GM19467 (cell line): Measurements from ENCODE around the gene ARSG.
"Not testable (repeated sequence)": the region's sequence is repeated elsewhere in the genome, so short reads cannot be mapped to it uniquely, and the experiment has no call there.

Experiments used
- ATAC-seq: cut with Tn5 transposase; IDR thresholded peaks from one replicate; pipeline ENCODE4 v1.9.1; 2021; ENCODE audit warnings: mild to moderate bottlenecking, moderate library complexity; ENCODE audit not compliant: unreplicated experiment

Gene ARSG

DNA sequence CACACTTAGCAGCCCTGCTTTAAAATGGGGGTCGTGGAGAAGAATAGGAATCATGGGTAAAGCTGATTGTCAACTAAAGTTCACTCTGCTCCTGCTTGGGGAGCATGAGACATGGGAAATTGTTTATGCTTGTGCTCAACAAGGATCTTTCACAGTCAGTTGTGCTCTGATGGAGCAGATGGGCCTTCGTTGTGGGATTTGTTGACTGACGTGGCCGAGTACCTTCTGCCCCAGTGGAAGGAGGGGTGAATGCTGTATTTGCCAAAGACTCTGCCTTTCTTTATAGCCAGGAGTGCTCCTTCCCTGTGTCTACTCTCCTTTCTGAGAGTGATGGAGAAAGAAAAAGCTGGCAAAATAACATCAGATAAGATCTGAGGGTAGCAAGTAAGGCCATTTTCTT lies 11.4 kb downstream of the ARSG start:
- ATAC-seq, result no peak

DNA sequence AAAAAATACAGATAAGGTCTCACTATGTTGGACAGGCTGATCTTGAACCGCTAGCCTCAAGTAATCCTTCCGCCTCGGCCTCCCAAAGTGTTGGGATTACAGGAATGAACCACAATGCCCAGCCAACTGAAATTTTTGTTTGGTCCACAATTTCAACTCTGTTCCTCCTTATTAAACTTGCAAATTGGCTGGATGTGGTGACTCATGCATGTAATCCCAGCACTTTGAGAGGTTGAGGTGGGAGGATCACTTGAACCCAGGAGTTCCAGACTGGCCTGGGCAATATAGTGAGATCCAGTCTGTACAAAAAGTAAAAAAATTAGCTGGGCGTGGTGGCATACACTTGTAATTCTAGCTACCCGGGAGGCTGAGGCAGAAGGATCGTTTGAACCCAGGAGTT lies 13.4 kb downstream of the ARSG start:
- no peak for ATAC-seq

DNA sequence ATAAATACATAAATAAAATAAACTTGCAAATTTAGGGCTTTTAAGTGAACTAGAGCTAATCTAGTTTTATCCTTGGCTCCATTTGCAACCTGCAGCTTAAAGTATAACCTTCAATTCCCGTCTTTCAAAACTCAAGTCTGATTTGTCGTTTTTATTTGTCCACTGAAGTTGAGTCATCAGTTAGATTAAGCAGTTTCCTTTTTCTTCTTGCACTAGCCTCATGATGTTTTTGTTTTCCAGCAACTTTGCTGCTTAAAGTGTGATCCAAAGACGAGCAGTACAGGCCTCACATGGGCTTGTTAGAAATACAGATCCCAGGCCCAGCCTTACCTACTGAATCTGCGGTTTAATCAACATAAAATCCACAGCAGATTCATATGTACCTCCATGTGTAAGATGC lies 13.8 kb downstream of the ARSG start:
- no peak for ATAC-seq

- ATAC-seq, result no peak
These were observed 15.5 kb downstream of the ARSG start for GRCh38 chr17:68306819-68307218.

GRCh38 chr17:68307443-68307842 lies 16.1 kb downstream of the ARSG start:
- ATAC-seq, result no peak

GRCh38 chr17:68308486-68308885 lies 17.2 kb downstream of the ARSG start:
- not testable (repeated sequence) for ATAC-seq

DNA sequence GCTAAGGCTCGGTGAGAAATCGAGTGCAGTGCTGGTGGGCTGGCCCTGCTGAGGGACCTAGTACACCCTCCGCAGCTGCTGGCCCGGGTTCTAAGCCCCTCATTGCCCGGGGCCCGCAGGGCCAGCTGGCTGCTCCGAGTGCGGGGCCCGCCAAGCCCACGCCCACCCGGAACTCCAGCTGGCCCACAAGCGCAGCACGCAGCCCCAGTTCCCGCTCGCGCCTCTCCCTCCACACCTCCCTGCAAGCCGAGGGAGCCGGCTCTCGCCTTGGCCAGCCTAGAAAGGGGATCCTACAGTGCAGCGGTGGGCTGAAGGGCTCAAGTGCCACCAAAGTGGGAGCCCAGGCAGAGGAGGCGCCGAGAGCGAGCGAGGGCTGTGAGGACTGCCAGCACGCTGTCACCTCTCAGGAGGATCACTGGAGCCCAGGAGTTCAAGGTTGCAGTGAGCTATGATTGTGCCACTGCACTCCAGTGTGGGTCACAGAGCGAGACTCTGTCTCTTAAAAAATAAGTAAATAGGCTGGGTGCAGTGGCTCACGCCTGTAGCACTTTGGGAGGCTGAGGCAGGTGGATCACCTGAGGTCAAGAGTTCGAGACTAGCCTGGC lies 17.9 kb downstream of the ARSG start:
- ATAC-seq, result not testable (repeated sequence)

- ATAC-seq, result no peak
These were observed 18.9 kb downstream of the ARSG start for GRCh38 chr17:68310152-68310551.

- ATAC-seq, result no peak
These were observed 23.7 kb downstream of the ARSG start for GRCh38 chr17:68314916-68315535.

DNA sequence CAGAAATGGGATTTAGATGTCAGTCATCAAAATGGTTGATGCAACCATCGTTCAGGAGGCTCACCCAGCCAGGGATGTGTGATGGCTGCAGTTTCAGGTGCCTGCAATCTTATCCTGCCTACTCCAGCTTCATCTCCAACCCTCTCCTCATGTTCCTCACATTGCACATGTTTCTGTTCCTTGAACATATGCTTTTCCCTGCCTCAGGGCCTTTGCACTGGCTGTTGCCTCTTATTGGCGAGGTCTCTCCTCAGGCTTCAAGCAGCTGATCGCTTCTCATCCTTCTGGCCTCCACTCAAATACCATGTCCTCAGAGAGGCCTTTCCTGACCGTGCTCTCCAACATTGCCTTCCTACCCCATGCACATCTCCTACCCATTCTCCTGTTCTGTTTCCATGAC lies 24.6 kb downstream of the ARSG start:
- ATAC-seq, result no peak

- ATAC-seq, result no peak
These were observed 26.2 kb downstream of the ARSG start for GRCh38 chr17:68317458-68317857.

GRCh38 chr17:68318103-68318991 lies 27.1 kb downstream of the ARSG start:
- ATAC-seq, result no peak

DNA sequence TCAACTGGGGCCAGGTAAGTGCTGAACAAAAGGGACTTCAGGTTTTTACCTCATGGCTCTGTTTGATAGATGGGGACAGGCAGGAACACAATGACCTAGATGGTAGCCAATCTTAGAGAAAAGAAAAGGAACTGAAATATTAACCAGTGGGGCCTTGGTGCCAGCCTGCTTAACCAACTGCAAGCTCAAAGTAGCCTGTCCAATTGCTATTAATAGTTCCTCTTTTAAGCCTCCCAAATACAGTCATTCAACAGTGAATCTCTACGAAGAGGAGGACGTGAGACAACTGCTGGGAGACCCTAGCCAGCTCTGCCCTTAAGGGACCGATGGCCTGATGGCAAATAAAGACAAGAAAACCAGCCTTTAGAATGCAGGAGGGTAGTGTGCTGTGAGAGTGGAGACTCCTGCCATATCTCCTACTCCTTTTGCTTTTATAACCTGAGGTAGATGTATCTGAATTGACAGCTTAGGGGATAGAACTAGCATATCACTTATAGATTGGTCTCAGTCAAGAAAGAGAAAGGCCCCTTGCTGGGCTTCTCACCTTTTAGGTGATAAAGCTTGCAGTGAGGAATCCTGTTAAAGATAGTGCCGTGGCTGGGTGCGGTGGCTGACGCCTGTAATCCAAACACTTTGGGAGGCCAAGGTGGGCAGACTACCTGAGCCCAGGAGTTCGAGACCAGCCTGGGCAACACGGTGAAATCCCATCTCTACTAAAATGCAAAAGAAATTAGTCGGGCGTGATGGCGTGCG lies 28.3 kb downstream of the ARSG start:
- no peak for ATAC-seq

DNA sequence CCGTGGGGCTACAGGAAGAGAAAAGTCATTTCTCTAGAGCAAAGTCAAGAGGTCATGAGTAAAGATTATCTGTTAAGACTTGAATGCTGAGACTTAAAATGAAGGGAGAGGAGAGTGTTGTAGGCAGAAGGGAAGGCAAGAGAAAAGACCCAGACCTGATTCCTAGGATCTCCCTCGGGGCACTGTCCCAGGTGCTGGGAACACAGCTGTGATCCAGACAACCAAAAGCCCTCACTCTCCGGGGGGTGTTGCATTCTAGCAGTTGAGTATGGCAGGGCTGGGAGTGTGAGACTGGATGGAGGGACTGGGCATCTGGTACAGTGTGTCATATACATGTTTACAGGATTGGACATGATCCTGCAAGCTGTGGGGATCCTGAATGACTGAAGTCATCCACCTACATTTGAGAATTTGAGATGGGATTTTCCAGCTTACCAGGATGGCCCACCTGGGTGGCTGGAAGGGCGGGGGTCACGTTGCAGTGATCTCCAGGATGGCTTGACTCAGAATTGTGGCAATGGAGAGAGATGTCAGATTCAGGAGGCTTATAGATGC lies 29.1 kb downstream of the ARSG start:
- no peak for ATAC-seq

DNA sequence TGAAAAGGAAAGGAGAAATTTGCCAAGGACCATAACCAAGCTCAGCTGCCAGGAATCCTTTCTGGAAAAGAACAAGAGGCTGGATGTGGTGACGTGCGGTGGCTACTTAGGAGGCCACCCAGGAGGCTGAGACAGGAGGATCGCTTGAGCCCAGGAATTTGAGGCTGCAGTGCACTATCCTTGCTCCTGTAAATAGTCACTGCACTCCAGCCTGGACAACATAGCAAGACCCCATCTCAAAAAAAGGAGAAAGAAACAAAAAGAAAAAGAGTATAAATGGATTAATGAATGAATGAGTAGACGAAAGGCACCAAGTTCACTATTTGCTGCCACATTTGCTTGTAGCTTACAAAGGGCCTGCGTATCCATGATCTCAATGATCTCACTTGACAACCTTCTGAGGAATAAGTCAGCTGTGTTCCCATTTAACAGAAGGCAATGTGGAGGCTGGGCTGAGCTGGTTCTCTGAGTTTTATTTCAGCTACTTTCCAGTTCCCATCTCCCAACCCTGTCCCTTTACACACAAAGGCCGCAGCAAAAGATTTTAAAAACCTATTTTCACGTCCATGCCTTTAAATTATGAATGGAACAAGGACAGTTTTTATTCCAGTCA lies 29.8 kb downstream of the ARSG start:
- no peak for ATAC-seq

GRCh38 chr17:68321556-68321954 lies 30.3 kb downstream of the ARSG start:
- ATAC-seq, result no peak

DNA sequence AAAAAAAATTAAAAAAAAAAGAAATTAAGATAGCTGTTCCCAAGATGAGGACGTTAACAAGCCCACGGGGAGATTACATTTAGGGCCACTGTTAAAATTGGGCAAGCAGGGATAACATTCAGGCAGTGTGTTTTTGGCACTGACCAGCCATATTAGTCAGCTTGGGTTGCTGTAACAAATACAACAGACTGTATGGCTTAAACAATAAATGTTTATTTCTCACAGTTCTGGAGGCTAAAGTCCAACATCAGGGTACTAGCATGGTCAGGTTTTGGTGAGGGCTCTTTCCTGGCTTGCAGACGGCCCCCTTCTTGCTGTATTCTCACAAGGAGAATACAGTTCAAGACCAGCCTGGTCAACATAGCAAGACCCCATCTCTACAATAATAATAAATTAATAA lies 31.3 kb downstream of the ARSG start:
- no peak for ATAC-seq

- ATAC-seq, result no peak
These were observed 32.8 kb downstream of the ARSG start for GRCh38 chr17:68324114-68324513.

DNA sequence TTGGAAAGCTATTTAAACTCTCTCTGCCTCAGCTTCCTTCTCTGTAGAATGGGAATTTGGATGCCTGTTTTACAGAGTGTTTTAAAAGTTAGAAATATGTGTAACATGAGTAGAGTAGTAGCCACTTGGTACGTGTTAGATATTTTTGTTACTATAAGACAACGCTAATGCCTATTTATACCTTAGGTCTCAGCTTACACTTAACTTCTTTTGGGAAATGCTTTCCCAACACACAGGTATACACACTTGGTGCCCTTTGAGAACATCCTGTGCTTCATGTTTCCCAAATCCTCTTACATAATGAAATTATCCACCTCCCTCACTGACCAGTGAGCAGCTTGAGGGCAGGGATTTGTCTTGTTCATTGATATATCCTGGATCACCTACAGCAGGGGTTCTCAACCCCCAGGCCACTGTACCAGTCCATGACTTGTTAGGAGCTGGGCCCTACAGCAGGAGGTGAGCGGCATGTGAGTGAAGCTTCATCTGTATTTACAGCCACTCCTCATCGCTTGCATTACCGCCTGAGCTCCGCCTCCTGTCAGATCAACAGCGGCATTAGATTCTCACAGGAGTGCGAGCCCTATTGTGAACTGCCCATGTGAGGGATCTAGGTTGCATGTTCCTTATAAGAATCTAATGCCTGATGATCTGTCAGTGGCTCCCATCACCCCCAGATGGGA lies 33.5 kb downstream of the ARSG start:
- no peak for ATAC-seq

- ATAC-seq, result no peak
These were observed 34.7 kb downstream of the ARSG start for GRCh38 chr17:68325961-68326360.
